M059J (cell line): ENCODE measurements around the gene TMEM87A. TPM values are rescaled to one million over a fixed set of nuclear protein-coding genes. Genes with fewer than 3 reads are reported as not detected.

Source experiments
- DNase-seq: peaks from one replicate; pipeline ENCODE4 v3.0.0-alpha.2; 2012; ENCODE audit warnings: low read depth
- total RNA-seq: library from RNA; depleted of rRNA; stranded (reverse); fragments of >200 nt; shearing (Covaris generic); gene quantifications from 2 replicates; pipeline ENCODE4 v1.2.3, GENCODE V29; 2014

TMEM87A gene
- total RNA-seq, 1 experiment from 2014 or later = 75.6 TPM

GRCh38 chr15:42203891-42204290, 69.3 kb downstream of the TMEM87A start:
- peak; percentile 9 for DNase-seq

- no peak for DNase-seq
These were observed 70.6 kb downstream of the TMEM87A start for GRCh38 chr15:42202653-42203052.

DNA sequence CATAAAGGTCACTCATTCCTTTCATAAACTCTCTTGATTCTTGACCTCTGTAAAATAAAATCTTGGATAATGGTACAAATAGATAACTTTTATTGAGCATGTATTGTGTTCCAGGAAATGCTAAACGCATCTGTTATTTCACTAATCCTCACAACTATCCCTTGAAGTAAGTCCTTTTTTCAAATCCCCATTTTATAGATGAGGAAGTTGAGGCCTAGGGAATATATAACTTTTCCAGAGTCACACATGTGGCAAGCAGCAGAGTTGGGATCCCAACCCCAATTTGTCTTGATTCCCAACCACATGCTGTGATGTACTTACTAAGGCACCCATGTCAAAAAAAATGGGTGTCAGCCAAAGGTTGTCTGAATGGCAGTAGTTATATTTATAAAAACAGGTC, 71.4 kb downstream of the TMEM87A start:
- DNase-seq = no peak

GRCh38 chr15:42199126-42199525, 74.1 kb downstream of the TMEM87A start:
- DNase-seq = no peak

DNA sequence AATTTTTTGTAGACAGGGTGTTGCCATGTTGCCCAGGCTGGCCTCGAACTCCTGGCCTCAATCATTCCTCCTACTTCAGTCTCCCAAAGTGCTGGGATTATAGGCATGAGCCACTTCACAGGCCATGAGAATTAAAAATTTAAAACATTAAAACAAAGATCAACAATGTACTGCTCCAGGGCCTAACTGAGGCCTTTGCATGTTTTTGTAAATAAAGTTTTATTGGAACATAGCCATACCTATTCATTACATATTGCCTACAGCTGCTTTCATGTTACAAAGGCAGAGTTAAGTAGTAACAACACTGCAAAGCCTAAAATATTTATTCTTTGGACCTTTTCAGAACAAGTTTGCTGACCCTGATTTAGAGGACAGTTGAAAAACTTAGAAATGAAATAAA, 74.7 kb downstream of the TMEM87A start:
- DNase-seq = no peak

- DNase-seq = peak; percentile 79
These were observed 78.7 kb downstream of the TMEM87A start for GRCh38 chr15:42194513-42194912.

- no peak for DNase-seq
These were observed 79.8 kb downstream of the TMEM87A start for GRCh38 chr15:42193383-42193782.

DNA sequence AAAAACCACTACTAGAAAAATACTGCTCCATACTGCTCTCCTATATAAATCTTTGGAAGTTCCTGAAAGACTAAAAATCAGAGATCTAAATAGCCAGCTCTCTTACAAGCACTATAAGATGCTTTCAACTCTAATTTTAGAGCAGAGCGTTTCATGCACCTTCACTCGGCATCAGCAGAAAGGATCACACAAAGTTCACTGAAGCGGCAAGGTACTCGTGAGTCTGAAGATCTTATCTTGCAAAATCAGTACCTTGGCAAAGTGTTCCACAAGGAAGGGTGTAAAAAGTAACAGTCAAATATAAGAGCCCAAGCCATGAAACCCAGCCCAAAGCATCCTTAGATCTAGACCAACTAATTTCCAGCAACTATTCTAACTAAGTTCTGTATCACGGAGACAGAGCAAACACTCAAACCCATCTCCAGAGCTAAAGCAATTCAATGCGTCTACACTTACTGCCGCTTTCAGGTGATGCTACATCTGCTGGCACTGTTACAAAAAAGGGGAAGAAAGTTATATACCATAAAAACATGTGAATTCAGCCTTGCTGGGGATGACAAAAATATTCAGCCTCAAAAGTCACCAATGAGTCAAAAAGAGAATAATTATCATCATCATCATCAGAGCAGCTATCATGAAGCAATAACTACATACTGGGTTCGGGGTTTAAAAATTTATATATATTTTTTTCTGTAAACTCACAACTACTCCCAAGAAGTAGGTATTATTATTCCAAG, 81.5 kb downstream of the TMEM87A start:
- no peak for DNase-seq

DNA sequence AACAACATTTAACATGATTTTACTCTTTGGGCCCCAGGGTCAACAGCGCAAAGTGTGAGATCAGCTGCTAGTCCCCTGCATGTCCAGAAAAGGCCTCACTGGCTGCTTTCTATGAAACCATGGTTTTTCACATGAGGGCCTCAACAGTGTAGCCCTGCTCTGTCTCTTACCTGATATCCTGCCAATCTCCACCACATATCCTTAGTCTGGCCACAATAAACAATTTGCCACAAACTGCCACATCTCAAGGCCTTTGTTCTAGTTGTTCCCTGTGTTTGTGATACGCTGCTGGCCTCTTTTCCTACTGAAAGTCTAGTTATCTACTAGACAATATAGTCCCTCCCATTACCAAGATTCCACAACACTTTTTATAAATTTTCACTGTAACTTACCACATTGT, 82.9 kb downstream of the TMEM87A start:
- no peak for DNase-seq

- no peak for DNase-seq
These were observed 87.4 kb downstream of the TMEM87A start for GRCh38 chr15:42185801-42186200.

DNA sequence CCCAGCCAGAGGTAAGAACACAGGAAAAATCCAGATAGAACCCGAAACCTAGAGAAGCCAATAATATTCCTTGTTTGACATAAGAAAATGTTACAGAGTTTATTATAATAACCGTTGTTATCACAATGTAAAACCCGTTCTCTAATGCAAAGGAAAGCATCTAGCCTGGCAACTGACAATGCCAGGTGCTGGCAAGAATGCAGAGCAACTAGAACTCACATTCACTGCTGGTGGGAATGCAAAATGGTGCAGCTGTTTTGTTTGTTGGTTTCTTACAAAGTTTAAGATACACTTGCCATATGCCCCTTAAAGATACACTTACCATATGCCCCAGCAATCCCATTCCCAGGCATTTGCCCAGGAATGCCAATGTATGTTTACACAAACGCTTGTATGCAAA, 88.5 kb downstream of the TMEM87A start:
- DNase-seq = no peak

DNA sequence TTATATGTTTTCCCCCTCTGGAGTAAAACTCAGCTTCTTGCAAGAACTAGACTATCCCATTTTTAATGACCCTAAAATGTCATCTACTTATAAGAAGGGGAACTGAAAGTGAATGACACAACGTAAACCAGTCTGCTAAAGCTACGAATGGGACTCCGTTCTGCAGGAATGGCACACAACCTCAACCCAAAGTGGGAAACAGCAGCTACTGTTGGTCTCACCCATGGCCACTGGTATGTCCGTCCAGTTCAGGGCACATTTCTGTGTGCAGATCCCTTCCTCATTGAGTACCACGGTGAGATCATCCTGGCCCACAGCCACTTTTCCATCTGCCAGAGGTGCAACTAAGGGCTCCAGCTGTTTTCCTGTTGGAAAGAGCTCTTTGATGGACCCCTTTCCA, 88.9 kb downstream of the TMEM87A start:
- no peak for DNase-seq

DNA sequence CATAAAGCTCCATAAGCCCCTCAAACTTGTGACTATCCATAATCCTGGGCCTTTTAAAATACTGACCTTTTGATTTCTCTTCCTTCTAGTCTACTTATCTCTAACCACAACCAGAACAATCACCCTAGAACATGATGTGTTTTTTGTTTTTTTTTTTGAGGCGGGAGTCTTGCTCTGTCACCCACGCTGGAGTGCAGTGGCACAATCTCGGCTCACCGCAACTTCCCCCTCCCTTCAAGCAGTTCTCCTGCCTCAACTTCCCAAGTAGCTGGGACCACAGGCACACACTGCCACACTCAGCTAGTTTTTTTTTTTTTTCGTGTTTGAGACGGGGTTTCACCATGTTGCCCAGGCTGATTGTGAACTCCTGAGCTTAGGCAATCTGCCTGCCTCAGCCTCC, 90.3 kb downstream of the TMEM87A start:
- no peak for DNase-seq

- no peak for DNase-seq
These were observed 90.8 kb downstream of the TMEM87A start for GRCh38 chr15:42182328-42182886.

DNA sequence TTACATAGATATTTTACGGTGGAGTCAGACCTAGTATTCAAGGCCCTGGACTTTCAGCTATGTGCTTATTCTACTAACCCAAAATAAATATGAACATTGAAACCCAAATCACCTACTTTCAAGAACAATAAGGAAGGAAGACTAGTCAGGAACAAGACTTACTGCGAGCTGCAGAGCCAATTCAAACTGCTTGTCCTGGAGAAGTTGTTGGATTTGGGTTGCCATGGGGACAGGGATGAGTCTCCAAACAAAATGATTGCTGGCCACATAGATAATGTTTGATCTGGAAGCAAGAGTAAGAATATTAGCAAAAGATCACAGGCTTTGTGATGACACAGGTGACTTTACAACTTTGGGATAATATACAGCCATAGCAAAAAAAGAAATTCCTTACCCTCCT, 95.2 kb downstream of the TMEM87A start:
- DNase-seq = peak; percentile 18

GRCh38 chr15:42175671-42176070, 97.6 kb downstream of the TMEM87A start:
- DNase-seq = no peak

- no peak for DNase-seq
These were observed 100.8 kb downstream of the TMEM87A start for GRCh38 chr15:42172475-42172874.

DNA sequence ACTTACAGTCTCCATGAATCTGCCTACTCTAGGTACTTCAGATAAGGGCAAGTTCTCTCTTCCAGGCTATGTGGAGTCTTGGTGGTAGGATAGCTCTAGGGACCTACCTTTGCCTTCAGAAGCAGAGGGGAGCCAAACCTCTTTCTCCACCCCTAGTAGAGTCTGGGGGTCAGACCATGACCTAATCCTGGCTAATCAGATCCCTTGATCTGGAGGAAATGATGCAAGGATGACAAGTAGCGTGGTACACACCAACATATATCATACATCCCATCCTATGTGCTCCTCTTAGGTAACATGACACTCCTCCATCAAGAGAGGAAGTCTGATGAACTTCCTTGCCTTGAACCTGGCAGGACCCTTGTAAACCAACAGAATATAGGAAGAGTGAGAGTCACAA, 101.4 kb downstream of the TMEM87A start:
- DNase-seq = no peak

DNA sequence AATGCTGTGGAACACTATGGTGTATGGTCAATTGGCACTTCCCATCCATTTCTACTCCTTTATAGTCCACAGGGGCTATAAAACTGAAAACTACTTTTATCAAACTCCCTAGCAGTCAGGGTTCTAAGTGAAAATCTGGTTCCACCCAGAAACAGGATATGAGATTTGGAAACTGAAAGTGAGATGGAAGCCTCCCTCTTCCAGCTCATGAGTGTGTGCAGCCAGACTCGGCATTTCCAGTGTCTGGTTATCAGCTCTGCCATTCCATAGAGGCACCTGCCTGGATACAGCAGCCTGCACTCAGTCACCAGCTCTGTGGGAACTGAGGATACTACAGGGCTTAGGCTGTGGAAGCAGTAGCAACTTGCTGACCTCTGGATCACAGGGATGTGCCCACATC, 102.1 kb downstream of the TMEM87A start:
- DNase-seq = no peak

DNA sequence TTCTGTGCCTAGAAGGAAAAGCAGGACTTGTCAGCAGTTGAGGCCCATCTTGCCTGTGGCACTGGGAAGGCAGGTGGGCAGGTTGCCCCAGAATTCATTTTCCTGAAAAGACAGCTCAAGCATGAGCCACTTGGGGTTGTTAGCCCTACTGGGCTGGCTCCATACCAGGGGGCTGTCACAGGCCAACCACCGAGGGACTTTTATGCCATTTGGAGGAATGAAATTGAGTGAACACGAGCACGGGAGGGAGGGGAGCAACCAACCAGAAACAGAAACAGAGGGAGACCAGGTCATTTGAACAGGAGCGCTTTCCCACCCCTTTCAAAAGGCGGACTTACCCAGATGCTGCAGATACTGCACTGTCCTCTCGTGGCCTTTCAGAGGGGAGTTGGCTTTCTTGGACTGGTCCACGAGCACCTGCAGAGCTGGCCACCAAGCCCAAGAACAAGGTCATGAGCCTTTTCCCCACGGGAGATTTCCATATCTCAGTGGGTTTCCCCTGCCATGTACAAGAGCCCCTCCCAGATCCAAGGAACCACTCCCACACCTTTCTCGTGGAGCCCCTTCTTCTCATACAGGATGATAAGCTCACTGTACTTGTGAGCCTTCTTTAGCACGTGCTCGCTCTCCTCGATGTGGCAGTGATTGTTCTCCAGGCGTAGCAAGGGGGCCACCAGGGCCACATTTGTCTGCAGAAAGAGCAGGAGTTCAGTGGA, 106.8 kb downstream of the TMEM87A start:
- DNase-seq = no peak

GRCh38 chr15:42165106-42165505, 108.1 kb downstream of the TMEM87A start:
- DNase-seq = peak; percentile 39

DNA sequence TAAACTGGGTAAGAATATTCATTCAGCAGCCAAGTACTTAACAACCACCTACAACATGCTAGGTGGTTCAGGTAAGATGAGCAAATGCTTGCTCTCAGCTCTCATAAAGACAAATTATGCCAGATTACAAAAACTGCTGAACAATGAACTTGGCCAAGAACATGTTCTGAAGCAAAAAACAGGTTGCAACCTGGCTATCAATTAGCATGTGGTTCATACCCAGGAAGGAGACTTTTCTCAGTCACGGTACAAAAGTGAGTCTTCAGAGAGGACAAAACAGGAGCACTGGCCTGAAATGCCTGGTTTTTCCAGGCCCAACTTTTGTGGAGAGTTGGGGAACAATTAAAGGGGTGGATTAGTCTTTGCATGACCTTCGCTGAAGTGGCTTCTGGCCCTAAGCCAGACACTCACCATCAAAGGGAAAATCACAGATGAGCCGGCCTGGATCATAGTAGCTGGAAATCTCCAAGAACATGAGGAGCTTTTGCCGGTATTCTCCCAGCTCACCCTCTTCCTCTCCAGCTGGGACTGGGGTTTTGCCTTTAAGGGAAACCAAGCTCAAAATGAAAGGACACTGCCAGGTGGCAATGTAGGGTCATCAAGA, 109.2 kb downstream of the TMEM87A start:
- no peak for DNase-seq

DNA sequence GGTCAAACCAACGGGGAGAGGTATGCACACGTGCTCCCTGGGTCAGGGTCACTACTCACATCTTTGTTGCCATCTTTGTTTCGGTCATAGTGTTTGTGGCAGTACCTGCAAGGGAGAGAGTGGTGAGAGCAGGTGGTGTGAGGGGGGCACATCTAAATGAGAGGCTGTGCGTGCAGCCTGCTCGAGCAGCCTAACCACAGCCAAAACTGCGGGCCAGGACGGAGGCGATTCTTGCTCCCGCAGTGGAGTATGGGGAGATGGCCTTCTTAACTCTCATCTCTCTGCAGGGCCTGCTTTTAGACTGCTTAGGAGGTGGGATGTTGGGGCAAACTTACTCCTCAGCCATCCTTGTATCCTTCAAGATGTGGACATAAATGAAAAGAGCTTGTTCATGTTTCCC, 109.9 kb downstream of the TMEM87A start:
- DNase-seq = no peak
